Breast epithelium (tissue), 4 donors: ENCODE results near the gene GREB1. TPM values are rescaled to one million over a fixed set of nuclear protein-coding genes. Genes with fewer than 3 reads are reported as not detected.
A peak's percentile ranks its signal among the peaks of the same experiment; 100 is the strongest.

Experiments
- DNase-seq, 2 donors: peaks; one replicate each; pipeline ENCODE4 v3.0.0-alpha.2; 2019; ENCODE audit warnings: low spot score in 2 of 2
- H3K27ac ChIP-seq, 2 donors: fragments of 200-600 bp; sonication (generic) in 1 of 2; one replicate each; pipeline ENCODE4 v1.5.1; 2016 to 2019; ENCODE audit warnings: mild to moderate bottlenecking in 1 of 2
- H3K27me3 ChIP-seq, 2 donors: fragments of 200-600 bp; sonication (generic) in 1 of 2; one replicate each; pipeline versions ENCODE4 v1.5.1 to v1.6.0; 2017 to 2019; ENCODE audit warnings: control low read depth in 1 of 2, mild to moderate bottlenecking in 1 of 2
- H3K36me3 ChIP-seq: fragments of 200-600 bp; one replicate; pipeline ENCODE4 v1.5.1; 2019
- H3K4me1 ChIP-seq, 2 donors: fragments of 200-600 bp; sonication (generic); one replicate each; pipeline ENCODE4 v1.5.1; 2016 to 2019; ENCODE audit warnings: control low read depth in 1 of 2
- H3K4me3 ChIP-seq, 3 donors: fragments of 200-600 bp; sonication (generic); 1 replicate in 2 of 3; 2 replicates in 1 of 3; pipeline ENCODE4 v1.5.1; 2016 to 2019; ENCODE audit warnings: mild to moderate bottlenecking in 3 of 3, moderate library complexity in 2 of 3
- H3K9me3 ChIP-seq, 2 donors: fragments of 200-600 bp; sonication (generic) in 1 of 2; one replicate each; pipeline ENCODE4 v1.5.1; 2016 to 2019; ENCODE audit warnings: control low read depth in 1 of 2
- POLR2A ChIP-seq: fragments of 450-650 bp; IDR thresholded peaks from one replicate; pipeline ENCODE4 v1.6.1; 2016; ENCODE audit warnings: antibody characterized with exemption, mild to moderate bottlenecking, moderate library complexity
- POLR2AphosphoS5 ChIP-seq, 3 donors: sonication (generic); formaldehyde crosslinking; IDR thresholded peaks; one replicate each; pipeline ENCODE4 v1.6.1; 2017; ENCODE audit warnings: antibody characterized with exemption in 3 of 3
- intact Hi-C: fragments of 100-400 bp; cut with DNase I; formaldehyde crosslinking; loops from one replicate; pipeline ENCODE4 v1.15.1; 2023; ENCODE audit warnings: low total_unique reads
- total RNA-seq, 3 donors: library from RNA; depleted of rRNA; stranded (reverse); fragments of >200 nt; gene quantifications; one replicate each; pipeline ENCODE4 v1.1.0, GENCODE V29; 2016
- TF ChIP-seq, protein P1 (sequence below), 3 donors: fragments of 450-650 bp; IDR thresholded peaks; one replicate each; pipeline ENCODE4 v1.5.1; 2016 to 2017; ENCODE audit warnings: antibody characterized with exemption in 3 of 3, mild to moderate bottlenecking in 3 of 3, moderate library complexity in 3 of 3

Gene GREB1
- total RNA-seq, 3 donors from 2014 or later = 5.4 to 83.6 (median 42.9) TPM

GRCh38 chr2:11498543-11499034, 35.3 kb upstream of the GREB1 start:
- Histone ChIP-seq H3K27me3 (no peaks in the 10 kb centered on the region), H3K27ac (peak overlapping the region; percentile 22 to 75), H3K4me3 (peak overlapping the region in 1 of 3 donors; percentile 24), H3K36me3 (no peaks in the 10 kb centered on the region), H3K9me3 (no peaks in the 10 kb centered on the region), H3K4me1 (no peaks in the 10 kb centered on the region)
- TF ChIP-seq POLR2A = no peak
- TF ChIP-seq, protein P1, sequence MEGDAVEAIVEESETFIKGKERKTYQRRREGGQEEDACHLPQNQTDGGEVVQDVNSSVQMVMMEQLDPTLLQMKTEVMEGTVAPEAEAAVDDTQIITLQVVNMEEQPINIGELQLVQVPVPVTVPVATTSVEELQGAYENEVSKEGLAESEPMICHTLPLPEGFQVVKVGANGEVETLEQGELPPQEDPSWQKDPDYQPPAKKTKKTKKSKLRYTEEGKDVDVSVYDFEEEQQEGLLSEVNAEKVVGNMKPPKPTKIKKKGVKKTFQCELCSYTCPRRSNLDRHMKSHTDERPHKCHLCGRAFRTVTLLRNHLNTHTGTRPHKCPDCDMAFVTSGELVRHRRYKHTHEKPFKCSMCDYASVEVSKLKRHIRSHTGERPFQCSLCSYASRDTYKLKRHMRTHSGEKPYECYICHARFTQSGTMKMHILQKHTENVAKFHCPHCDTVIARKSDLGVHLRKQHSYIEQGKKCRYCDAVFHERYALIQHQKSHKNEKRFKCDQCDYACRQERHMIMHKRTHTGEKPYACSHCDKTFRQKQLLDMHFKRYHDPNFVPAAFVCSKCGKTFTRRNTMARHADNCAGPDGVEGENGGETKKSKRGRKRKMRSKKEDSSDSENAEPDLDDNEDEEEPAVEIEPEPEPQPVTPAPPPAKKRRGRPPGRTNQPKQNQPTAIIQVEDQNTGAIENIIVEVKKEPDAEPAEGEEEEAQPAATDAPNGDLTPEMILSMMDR (IDR thresholded peaks at IDR 0.05) = no peak
- TF ChIP-seq POLR2AphosphoS5 (IDR thresholded peaks at IDR 0.05) = peak in 1 of 3 donors; percentile 25
- intact Hi-C loops = no loop called here
- DNase-seq = peak; percentile 48 to 69

DNA sequence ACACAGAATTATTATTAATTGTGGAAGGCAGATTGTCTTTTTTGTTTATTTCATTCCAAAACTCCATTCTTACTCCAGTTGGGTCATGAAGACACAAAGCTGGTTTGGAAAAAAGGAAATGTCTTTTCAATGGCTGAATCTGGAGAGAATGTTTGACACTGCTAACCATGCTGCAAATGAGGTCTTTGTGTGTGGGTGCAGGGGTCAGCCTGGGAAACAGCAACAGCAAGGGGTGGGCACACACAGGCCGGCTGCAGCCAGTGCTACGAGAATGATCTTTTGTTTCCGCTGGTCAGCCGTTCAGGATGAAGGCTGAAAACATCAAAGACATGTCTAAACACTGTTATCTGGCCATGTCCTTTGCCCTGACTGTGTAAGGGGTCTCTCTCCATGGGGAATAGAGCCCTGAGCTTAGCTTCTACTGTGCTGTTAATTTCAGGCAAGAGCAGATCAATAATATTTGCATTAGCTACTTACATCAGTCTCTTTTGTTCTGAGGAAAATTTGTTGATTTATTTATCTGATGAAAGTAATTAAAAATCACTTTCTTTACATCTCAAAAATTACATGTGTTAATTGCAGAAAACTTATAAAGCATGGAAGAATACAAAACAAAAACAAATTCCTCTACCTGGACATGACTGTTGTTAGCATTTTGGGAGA, 34.6 kb upstream of the GREB1 start:
- no peak overlapping the region for H3K4me3 ChIP-seq
- intact Hi-C loops = no loop called here
- no peaks in the 10 kb centered on the region for H3K9me3 ChIP-seq
- H3K36me3 ChIP-seq = no peaks in the 10 kb centered on the region
- no peak for TF ChIP-seq POLR2A
- TF ChIP-seq, protein P1 (IDR thresholded peaks at IDR 0.05) = no peak
- TF ChIP-seq POLR2AphosphoS5 (IDR thresholded peaks at IDR 0.05) = no peak
- H3K4me1 ChIP-seq = no peaks in the 10 kb centered on the region
- H3K27me3 ChIP-seq = no peaks in the 10 kb centered on the region
- DNase-seq = no peak
- no peak overlapping the region for H3K27ac ChIP-seq

- H3K36me3 ChIP-seq = no peaks in the 10 kb centered on the region
- H3K27me3 ChIP-seq = no peaks in the 10 kb centered on the region
- no peak for TF ChIP-seq POLR2A
- TF ChIP-seq, protein P1 (IDR thresholded peaks at IDR 0.05) = no peak
- TF ChIP-seq POLR2AphosphoS5 (IDR thresholded peaks at IDR 0.05) = no peak
- DNase-seq = no peak
- peaks cover 0 to 2% of the 10 kb centered on the region in 2 donors for H3K4me1 ChIP-seq
- H3K4me3 ChIP-seq = no peak overlapping the region
- no peak overlapping the region for H3K27ac ChIP-seq
- no peaks in the 10 kb centered on the region for H3K9me3 ChIP-seq
- intact Hi-C loops = no loop called here
Observed at GRCh38 chr2:11500702-11501303, 33.0 kb upstream of the GREB1 start.

DNA sequence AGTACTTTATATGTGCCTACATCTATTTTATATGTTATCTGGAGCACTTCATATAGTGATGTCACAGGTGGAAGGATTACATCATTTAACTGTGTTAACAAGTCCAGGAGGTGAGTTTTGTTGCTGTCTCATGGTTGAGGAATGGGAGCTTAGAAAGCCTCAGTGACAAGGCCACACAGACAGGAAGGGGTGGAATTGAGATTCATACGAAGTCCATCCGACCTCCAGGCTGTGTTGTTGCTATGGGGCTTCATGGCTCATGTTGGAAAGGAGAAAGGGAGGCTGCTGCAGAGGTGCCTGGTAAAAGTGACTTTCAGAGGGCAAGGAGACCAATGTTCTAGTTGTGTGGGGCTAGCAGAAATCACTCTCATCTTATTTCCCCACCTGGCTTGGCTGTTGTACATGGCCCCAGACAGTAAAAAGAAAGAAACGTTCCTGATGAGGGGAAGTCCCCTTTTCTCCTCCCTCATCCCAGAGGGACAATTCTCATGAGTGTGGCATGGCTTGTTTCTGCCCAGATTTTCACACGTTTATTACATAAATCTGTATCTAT, 31.0 kb upstream of the GREB1 start:
- TF ChIP-seq POLR2A = no peak
- no peak overlapping the region for H3K27ac ChIP-seq
- no peak for DNase-seq

GRCh38 chr2:11503354-11503927, 30.4 kb upstream of the GREB1 start:
- Histone ChIP-seq H3K27ac (no peak overlapping the region), H3K4me3 (no peak overlapping the region), H3K36me3 (no peaks in the 10 kb centered on the region), H3K27me3 (no peaks in the 10 kb centered on the region), H3K9me3 (no peaks in the 10 kb centered on the region), H3K4me1 (peaks cover 0 to 6% of the 10 kb centered on the region in 2 donors)
- no peak for DNase-seq
- intact Hi-C loops = no loop called here
- TF ChIP-seq POLR2AphosphoS5 (IDR thresholded peaks at IDR 0.05) (no peak), POLR2A (no peak)
- TF ChIP-seq, protein P1 (IDR thresholded peaks at IDR 0.05) = no peak

More for the DNA sequence above, 31.0 kb upstream of the GREB1 start:
- no peaks in the 10 kb centered on the region for H3K9me3 ChIP-seq
- H3K4me1 ChIP-seq = peaks cover 0 to 6% of the 10 kb centered on the region in 2 donors
- no peak overlapping the region for H3K4me3 ChIP-seq
- no peaks in the 10 kb centered on the region for H3K27me3 ChIP-seq
- no peaks in the 10 kb centered on the region for H3K36me3 ChIP-seq
- intact Hi-C loops = no loop called here
